HCT116 (cell line): Measurements from ENCODE around the gene FAM181A. TPM values are rescaled to one million over a fixed set of nuclear protein-coding genes. Genes with fewer than 3 reads are reported as not detected.

Source experiments
- ATAC-seq: fragments of 200-7000 bp; cut with Tn5 transposase; 2 replicates; pipeline ENCODE4 v1.9.1; 2020; ENCODE audit warnings: mild to moderate bottlenecking, moderate library complexity
- BruUV-seq: library from RNA; stranded (reverse); fragments of 400-500 nt; replicated peaks from 2 replicates; lab custom pipeline; 2021; lab: Mats Ljungman, UMichigan
- CTCF ChIA-PET: fragments of 300-600 bp; sonication (Branson Sonifier 250); formaldehyde crosslinking; loops from one replicate; lab custom pipeline; 2021; ENCODE audit warnings: antibody characterized with exemption; lab: Charles Lee
- POLR2A ChIA-PET: fragments of 300-600, 350-600 bp; sonication (Branson Sonifier 250); formaldehyde crosslinking; loops from one replicate; lab custom pipeline; 2021; ENCODE audit warnings: antibody characterized with exemption; lab: Charles Lee
- RAD21 ChIA-PET, 2 experiments: fragments of 300-600 bp; sonication (Branson Sonifier 250); formaldehyde crosslinking; loops; one replicate each; lab custom pipeline; 2023; ENCODE audit warnings: low total read pairs in 2 of 2; ENCODE audit not compliant: uncharacterized antibody in 2 of 2, unreplicated experiment in 2 of 2, low non-redundant PET in 1 of 2; lab: Charles Lee
- DNase-seq: peaks from one replicate; pipeline ENCODE4 v3.0.0-alpha.2; 2010; ENCODE audit warnings: low read depth, low spot score
- H2AFZ ChIP-seq: fragments of 200-600 bp; shearing (Covaris generic), sonication (generic); 2 replicates; pipeline ENCODE4 v1.6.1; 2017; ENCODE audit warnings: low read depth, mixed run types, mixed read lengths, antibody characterized with exemption, low read length; ENCODE audit not compliant: poor library complexity, severe bottlenecking
- H3K27ac ChIP-seq: 2 replicates; pipeline ENCODE4 v1.5.1; 2012; ENCODE audit warnings: low read depth, low read length
- H3K27me3 ChIP-seq: fragments of 200-600 bp; sonication (generic); 2 replicates; pipeline ENCODE4 v1.6.1; 2016; ENCODE audit warnings: mixed run types, low read length, mixed read lengths; ENCODE audit not compliant: insufficient read depth
- H3K36me3 ChIP-seq, 2 experiments: fragments of 200-500 bp in 1 of 2; fragments of 200-600 bp in 1 of 2; sonication (Bioruptor generic) in 1 of 2; sonication (generic) in 1 of 2; 2 replicates each; pipeline versions ENCODE4 v1.5.1 to v1.6.1; 2014 to 2016; ENCODE audit warnings: low read length in 2 of 2, inconsistent platforms in 1 of 2, mixed read lengths in 1 of 2, mixed run types in 1 of 2; ENCODE audit not compliant: insufficient read depth in 2 of 2, control insufficient read depth in 1 of 2
- H3K4me1 ChIP-seq, 2 experiments: fragments of 200-600 bp in 1 of 2; sonication (generic) in 1 of 2; 2 replicates each; pipeline versions ENCODE4 v1.5.1 to v1.6.1; 2012 to 2017; ENCODE audit warnings: low read length in 2 of 2, inconsistent platforms in 1 of 2, mild to moderate bottlenecking in 1 of 2, mixed read lengths in 1 of 2, mixed run types in 1 of 2, moderate library complexity in 1 of 2; ENCODE audit not compliant: insufficient read depth in 2 of 2, control insufficient read depth in 1 of 2
- H3K4me2 ChIP-seq: fragments of 200-600 bp; sonication (generic); 2 replicates; pipeline ENCODE4 v1.6.1; 2017; ENCODE audit warnings: mixed run types, low read length, mixed read lengths
- H3K4me3 ChIP-seq, 2 experiments: fragments of 200-600 bp in 1 of 2; sonication (generic) in 1 of 2; replicated peaks in 1 of 2; 2 replicates each; pipeline ENCODE4 v1.5.1; 2011 to 2016; ENCODE audit warnings: low read length in 2 of 2, control low read depth in 1 of 2, low read depth in 1 of 2, mild to moderate bottlenecking in 1 of 2, mixed read lengths in 1 of 2, mixed run types in 1 of 2
- H3K79me2 ChIP-seq: fragments of 200-600 bp; sonication (generic); 2 replicates; pipeline ENCODE4 v1.6.1; 2017; ENCODE audit warnings: mild to moderate bottlenecking, mixed run types, low read length, moderate library complexity, mixed read lengths; ENCODE audit not compliant: insufficient read depth
- H3K9ac ChIP-seq: fragments of 200-600 bp; sonication (generic); 2 replicates; pipeline ENCODE4 v1.6.1; 2016; ENCODE audit warnings: low read length, mixed read lengths
- H3K9me2 ChIP-seq: fragments of 200-600 bp; sonication (generic), shearing (Covaris generic); 2 replicates; pipeline ENCODE4 v1.6.1; 2017; ENCODE audit warnings: mixed run types, mild to moderate bottlenecking, moderate library complexity; ENCODE audit not compliant: insufficient read depth
- H3K9me3 ChIP-seq, 2 experiments: fragments of 200-500 bp in 1 of 2; fragments of 200-600 bp in 1 of 2; sonication (Bioruptor generic) in 1 of 2; sonication (generic) in 1 of 2; 2 replicates each; pipeline ENCODE4 v1.6.1; 2014 to 2017; ENCODE audit warnings: low read length in 2 of 2, mixed read lengths in 2 of 2, inconsistent platforms in 1 of 2, low read depth in 1 of 2, mild to moderate bottlenecking in 1 of 2, mixed run types in 1 of 2, moderate library complexity in 1 of 2; ENCODE audit not compliant: control insufficient read depth in 1 of 2, insufficient read depth in 1 of 2
- H4K20me1 ChIP-seq: fragments of 200-600 bp; sonication (generic), shearing (Covaris generic); 2 replicates; pipeline ENCODE4 v1.6.1; 2017; ENCODE audit warnings: mixed run types, mild to moderate bottlenecking, moderate library complexity; ENCODE audit not compliant: insufficient read depth
- ATF3 ChIP-seq: IDR thresholded peaks from 2 replicates; pipeline ENCODE4 v1.6.1; 2012
- CEBPB ChIP-seq: IDR thresholded peaks from 2 replicates; pipeline ENCODE4 v1.6.1; 2012; ENCODE audit warnings: low read depth
- CTCF ChIP-seq, 3 experiments: fragments of 200-600 bp in 1 of 3; sonication (generic) in 1 of 3; IDR thresholded peaks in 2 of 3; conservative IDR thresholded peaks in 1 of 3; 2 replicates each; pipeline ENCODE4 v1.5.1; 2012 to 2017; ENCODE audit warnings: low read depth in 2 of 3, low read length in 2 of 3, antibody characterized with exemption in 1 of 3, borderline replicate concordance in 1 of 3, control low read depth in 1 of 3, mild to moderate bottlenecking in 1 of 3, mixed read lengths in 1 of 3, mixed run types in 1 of 3, moderate library complexity in 1 of 3; ENCODE audit not compliant: insufficient read depth in 1 of 3
- ELF1 ChIP-seq: IDR thresholded peaks from 2 replicates; pipeline ENCODE4 v1.6.1; 2012; ENCODE audit warnings: low read depth, borderline replicate concordance
- EZH2 ChIP-seq: fragments of 200-600 bp; sonication (generic); IDR thresholded peaks from 2 replicates; pipeline ENCODE4 v1.6.1; 2017; ENCODE audit warnings: antibody characterized with exemption, mixed run types
- EZH2phosphoT487 ChIP-seq: fragments of 200-600 bp; IDR thresholded peaks from 2 replicates; pipeline ENCODE4 v1.6.1; 2018; ENCODE audit warnings: antibody characterized with exemption, borderline replicate concordance
- JUND ChIP-seq: IDR thresholded peaks from 2 replicates; pipeline ENCODE4 v1.6.1; 2012
- MAX ChIP-seq: IDR thresholded peaks from 2 replicates; pipeline ENCODE4 v1.6.1; 2012
- POLR2AphosphoS5 ChIP-seq: IDR thresholded peaks from 2 replicates; pipeline ENCODE4 v1.6.1; 2011; ENCODE audit warnings: mild to moderate bottlenecking, low read depth, low read length, moderate library complexity
- RAD21 ChIP-seq: IDR thresholded peaks from 2 replicates; pipeline ENCODE4 v1.6.1; 2012; ENCODE audit warnings: low read depth, mild to moderate bottlenecking
- REST ChIP-seq: IDR thresholded peaks from 2 replicates; pipeline ENCODE4 v1.6.1; 2012; ENCODE audit warnings: low read depth
- SIN3A ChIP-seq: IDR thresholded peaks from 2 replicates; pipeline ENCODE4 v1.6.1; 2012; ENCODE audit warnings: low read depth
- ZFX ChIP-seq: fragments of 450-650 bp; IDR thresholded peaks from 2 replicates; pipeline ENCODE4 v1.6.1; 2017
- intact Hi-C: fragments of 100-400 bp; cut with micrococcal nuclease; formaldehyde crosslinking; loops from 2 replicates; pipeline ENCODE4 v1.10.0; 2022
- total RNA-seq: library from RNA; stranded (reverse); gene quantifications from one replicate; pipeline ENCODE4 v1.2.1, GENCODE V29; 2021; ENCODE audit not compliant: unreplicated experiment

Gene FAM181A
- total RNA-seq, 1 experiment from 2014 or later = not detected

- TF ChIP-seq REST (no peak), ZFX (no peak), SIN3A (no peak), POLR2AphosphoS5 (no peak)
- TF ChIP-seq, all 23 proteins: peak for 0
Observed at GRCh38 chr14:93923626-93924025, 3.5 kb upstream of the FAM181A start (continued).

GRCh38 chr14:93924592-93925355, 2.4 kb upstream of the FAM181A start:
- ATAC-seq = no peak
- no peak overlapping the region for H3K27ac ChIP-seq
- BruUV-seq = no TSS peak
- no peaks in the 10 kb centered on the region for H3K36me3 ChIP-seq
- DNase-seq = no peak
- H3K9ac ChIP-seq = no peak overlapping the region
- no peaks in the 10 kb centered on the region for H3K27me3 ChIP-seq
- no peak overlapping the region for H3K4me2 ChIP-seq
- no peaks in the 10 kb centered on the region for H3K4me1 ChIP-seq
- H2AFZ ChIP-seq = no peak overlapping the region
- POLR2A ChIA-PET = no interaction called here
- no peaks in the 10 kb centered on the region for H3K9me3 ChIP-seq
- H3K9me2 ChIP-seq = no peaks in the 10 kb centered on the region
- RAD21 ChIA-PET = no interaction called here
- no peaks in the 10 kb centered on the region for H3K79me2 ChIP-seq
- intact Hi-C loops = no loop called here
- CTCF ChIA-PET = interaction anchor here (3.7 kb wide), 1 partner anchor 15 kb away, joined by 18 read pairs; no protein-coding TSS in a partner anchor
- H3K4me3 ChIP-seq = no peak overlapping the region
- no peaks in the 10 kb centered on the region for H4K20me1 ChIP-seq
- no peak for TF ChIP-seq EZH2phosphoT487
- no peak for TF ChIP-seq CEBPB
- TF ChIP-seq ATF3 = no peak
- TF ChIP-seq EZH2 = no peak
- TF ChIP-seq SIN3A = no peak
- TF ChIP-seq REST = no peak
- no peak for TF ChIP-seq MAX
- no peak for TF ChIP-seq RAD21
- TF ChIP-seq JUND = no peak
- no peak for TF ChIP-seq CTCF (IDR thresholded peaks at IDR 0.05 in 2 of 3, conservative IDR thresholded peaks at IDR 0.05 in 1 of 3; ENCODE audit: borderline replicate concordance in 1 of 3, insufficient read depth in 1 of 3, low read depth in 2 of 3, low read length in 2 of 3)
- TF ChIP-seq ELF1 = no peak
